GM19193 (cell line): ENCODE data around the gene FAM219B.
A peak's percentile ranks its signal among the peaks of the same experiment; 100 is the strongest.

Experiments
- POLR2A ChIP-seq: IDR thresholded peaks from 4 replicates; pipeline ENCODE4 v1.6.1; 2011; ENCODE audit not compliant: insufficient read depth, insufficient read length; ENCODE audit errors: extremely low read depth

The FAM219B gene

DNA sequence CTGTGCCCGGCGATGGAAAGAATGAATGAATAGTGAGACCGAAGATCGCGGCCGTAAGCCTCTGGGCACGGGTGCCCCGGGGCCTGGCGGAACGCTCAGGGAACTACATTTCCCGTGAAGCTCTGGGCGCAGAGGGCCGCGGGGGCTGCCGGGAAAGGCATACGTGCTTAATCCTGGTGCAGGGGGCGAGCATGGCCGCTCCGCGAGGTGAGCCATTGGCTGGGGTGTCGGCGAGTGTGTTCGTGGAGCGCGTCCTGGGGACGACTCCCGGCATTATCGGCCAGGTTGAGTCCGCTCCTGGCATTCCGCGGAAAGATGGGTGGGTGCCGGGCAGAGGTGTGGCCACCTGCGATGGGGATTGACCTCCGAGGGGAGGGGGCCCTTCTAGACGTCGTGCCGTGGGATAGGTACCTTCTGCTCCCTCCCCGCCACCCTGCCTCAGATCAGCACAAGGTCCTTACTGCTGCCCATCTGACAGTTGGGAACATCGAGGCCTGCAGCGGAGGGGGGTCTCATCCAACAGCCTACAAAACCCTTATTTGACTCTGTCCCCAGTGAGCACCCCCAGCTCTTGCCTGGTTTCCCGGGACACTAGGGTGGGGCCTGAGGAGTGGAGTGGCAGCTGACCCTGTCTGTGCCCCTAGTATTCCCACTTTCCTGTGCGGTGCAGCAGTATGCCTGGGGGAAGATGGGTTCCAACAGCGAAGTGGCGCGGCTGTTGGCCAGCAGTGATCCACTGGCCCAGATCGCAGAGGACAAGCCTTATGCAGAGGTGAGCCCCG, 16.6 kb downstream of the FAM219B start, which contains the start of gene MPI:
TSS of gene MPI (plus strand) at position 160 of the 782 bp plus-strand sequence. CDS start at position 192, 32 bp downstream.
- TF ChIP-seq POLR2A = peak; percentile 96

DNA sequence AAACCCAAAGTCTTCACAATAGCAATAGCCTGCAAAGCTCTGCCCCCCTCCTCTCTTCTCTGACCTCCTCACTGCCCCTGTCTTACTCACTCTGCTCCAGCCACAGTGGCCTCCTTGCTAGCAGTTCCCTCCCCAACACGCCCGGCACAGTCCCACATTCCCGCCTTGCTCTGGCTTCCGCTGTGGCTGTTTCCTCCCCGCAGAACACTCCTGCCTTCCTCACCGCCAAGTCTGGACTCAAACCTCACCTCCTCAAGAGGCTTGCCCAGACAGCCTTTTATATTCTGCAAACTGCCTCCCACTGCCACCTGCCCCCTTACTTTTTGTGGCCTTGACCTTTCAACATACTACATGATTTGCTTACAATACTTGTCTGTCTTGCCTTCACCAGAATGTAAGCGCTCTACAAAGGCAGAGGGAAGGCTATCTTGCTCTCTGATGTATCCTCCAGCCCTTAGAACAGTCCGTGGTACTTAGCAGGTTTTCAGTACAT, 17.2 kb downstream of the FAM219B start:
- TF ChIP-seq POLR2A = no peak

DNA sequence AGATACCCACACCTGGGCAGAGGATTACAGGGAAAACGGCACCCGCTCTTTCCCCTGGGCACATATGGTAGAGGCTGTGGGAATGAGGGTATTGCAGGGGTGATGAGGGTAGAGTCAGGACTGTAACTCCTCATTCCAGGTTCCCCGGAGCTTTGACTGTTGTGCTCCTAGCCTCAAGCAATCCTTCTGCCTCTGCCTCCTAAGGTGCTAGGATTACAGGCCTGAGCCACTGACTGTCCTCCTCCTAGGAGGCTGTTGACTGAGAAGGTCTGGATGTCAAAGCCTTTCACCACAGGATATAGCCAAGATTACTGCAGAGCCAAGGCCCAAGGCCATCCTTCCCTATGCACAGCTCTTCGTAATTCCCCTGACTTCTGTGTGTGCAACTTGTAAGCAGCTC, 17.9 kb downstream of the FAM219B start:
- TF ChIP-seq POLR2A = no peak

DNA sequence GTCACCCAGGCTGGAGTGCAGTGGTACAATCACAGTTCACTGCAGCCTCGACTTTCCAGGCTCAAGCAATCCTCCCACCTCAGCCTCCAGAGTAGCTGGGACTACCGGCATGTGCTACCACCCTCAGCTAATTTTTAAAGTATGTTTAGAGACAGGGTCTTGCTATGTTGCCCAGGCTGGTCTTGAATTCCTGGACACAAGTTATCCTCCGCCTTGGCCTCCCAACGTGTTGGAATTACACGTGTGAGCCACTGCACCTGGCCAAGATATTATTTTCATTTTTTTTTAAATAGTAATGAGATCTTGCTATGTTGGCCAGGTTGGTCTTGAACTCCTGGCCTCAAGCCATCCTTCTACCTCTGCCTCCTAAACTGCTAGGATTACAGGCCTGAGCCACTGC, 21.2 kb downstream of the FAM219B start:
- no peak for TF ChIP-seq POLR2A

DNA sequence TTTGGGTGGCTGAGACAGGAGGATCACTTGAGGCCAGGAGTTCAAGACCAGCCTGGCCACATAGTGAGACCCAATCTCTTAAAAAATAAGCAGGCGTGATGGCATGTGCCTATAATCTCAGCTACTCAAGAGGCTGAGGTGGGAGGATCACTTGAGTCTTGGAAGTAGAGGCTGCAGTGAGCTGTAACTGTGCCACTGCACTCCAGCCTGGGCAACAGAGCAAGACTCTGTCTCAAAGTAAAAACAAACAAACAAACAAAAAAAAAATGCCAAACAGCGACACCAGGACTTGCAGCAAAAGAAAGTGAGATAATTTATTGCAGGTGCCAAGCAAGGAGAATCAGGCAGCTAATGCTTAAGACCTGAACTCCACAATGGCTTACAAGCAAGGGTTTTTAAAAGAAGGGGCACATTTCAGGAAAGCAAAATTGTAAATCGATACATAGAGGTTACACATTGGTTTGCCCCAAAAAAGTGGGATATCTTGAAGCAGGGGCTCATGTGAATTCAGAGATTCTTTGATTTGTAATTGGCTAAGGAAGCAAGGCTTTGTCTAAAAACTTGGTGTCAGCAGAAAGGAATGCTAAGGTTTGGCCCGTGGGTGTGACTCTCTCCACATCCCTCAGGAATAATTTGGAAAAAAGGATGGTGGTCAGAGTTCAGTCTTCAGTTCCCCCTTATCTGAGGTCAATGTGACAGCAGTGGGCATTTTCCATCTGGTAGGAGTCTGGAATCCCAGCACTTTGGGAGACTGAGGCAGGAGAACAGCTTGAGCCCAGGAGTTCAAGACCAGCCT, 22.0 kb downstream of the FAM219B start:
- no peak for TF ChIP-seq POLR2A

DNA sequence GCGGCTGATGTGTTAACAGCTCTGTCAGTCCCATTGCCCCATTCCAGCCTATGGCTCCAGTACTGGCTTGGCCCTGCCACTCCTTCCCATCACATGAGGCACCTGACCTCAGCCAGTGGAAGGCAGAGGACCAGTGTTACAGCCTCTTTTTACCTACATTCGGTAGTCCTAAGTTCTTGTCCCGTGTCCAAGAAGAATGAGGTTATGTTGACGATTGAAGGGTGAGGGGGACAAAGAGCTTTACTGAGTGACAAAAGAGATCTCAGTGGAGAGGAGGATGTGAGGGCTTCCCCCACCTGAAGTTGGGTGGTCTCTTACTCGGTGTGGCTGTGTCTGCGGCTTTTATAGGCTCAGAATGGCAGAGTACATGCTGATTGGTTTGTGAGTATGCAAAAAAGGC, 24.1 kb downstream of the FAM219B start:
- no peak for TF ChIP-seq POLR2A

DNA sequence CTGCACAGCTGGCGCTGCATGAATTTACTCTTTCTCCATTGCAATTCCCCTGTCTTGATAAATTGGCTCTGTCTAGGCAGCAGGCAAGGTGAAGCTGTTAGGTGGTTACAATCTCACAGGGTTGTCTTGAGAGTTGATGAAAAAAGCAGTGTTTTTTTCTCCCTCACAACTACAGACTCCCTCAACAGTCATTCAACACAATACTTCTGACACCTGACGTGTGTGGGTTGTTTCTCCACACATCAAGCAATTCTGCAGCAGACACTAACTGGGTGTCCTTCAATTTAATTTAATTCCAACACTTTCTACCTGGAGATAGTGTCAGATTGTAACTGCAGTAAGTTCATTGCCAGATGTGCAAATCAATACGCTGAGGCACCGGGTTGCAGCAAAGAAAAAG, 28.4 kb downstream of the FAM219B start:
- no peak for TF ChIP-seq POLR2A

DNA sequence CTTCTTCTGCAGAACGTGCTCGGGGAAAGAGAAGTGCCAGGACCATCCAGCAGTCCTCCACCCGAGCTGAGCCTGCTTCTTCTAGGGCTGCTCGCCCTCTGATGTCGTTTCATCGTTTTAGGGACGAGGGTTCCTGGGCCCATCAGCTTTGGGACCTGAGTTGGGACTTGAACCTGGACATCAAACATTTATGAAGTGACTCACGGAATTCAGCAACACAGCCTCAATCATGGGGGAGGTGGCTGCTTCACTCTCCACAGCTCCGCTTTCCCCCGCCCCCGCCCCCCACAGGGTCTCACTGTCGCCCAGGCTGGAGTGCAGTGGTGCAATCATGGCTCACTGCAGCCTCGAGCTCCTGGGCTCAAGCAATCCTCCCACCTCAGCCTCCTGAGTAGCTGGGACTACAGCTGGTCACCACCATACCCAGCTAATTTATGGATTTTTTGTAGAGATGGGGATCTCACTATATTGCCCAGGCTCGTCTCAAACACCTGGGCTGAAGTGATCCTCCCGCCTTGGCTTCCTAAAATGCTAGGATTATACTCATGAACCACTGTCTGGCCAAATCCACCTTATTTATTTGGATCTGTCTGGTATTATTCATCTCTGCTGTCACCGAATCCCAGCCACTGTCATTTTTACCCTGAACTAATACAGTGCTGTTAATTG, 32.8 kb downstream of the FAM219B start:
- TF ChIP-seq POLR2A = no peak

DNA sequence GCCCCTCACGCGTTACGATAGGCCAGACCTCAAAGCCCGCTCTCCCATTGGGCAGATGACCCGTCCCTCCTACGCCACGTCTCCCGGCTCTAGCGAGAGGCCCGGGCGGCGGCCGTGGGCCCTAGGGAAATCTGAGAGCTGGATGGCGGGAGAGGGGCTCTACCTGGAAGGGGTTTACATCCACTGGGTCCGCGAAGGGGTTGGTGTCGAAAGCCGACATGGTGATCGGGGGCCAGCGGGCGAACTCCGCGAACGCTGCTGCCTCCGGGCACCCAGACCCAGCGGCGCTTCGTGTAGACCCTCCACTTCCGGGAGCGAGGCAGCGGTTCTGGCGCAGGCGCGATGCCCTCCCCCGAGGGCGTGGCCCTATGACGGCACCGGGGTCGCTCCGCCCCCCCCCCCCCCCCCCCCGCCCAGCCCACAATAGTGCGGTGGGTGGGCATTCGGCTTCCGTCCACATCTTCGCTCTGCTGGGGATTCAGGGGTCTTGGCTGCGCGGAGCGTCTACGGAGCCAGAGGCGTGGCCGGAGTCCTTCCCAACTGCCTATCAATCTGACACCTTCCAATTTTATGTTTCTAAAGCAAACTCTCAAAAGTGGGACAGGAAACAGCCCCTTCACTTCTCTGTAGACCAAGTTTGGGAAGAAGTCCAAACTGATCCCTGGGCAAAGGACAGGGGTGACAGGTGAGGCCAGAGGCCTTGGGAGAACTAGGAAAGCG, 33.5 kb downstream of the FAM219B start, which contains the start of gene SCAMP2:
TSS of gene SCAMP2 (minus strand) at position 330 of the 720 bp plus-strand sequence. CDS start at position 220, 110 bp downstream.
- peak; percentile 88 for TF ChIP-seq POLR2A

DNA sequence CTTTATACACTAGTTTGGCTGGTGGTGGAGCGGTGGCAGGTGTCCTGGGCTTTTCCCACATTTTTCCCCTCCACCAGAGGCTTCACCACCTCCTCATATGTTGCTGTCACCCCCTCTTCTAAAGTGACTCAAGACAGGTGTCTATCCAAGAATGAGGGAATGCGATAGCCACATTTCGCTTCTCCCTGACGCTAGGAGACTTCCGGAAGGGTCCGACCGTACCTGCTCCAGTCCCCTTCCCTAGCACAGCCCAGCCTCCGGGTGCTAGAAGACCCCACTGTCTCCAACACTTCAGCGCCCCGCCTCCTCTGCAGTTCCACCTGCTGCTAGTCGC, 34.0 kb downstream of the FAM219B start:
- no peak for TF ChIP-seq POLR2A

DNA sequence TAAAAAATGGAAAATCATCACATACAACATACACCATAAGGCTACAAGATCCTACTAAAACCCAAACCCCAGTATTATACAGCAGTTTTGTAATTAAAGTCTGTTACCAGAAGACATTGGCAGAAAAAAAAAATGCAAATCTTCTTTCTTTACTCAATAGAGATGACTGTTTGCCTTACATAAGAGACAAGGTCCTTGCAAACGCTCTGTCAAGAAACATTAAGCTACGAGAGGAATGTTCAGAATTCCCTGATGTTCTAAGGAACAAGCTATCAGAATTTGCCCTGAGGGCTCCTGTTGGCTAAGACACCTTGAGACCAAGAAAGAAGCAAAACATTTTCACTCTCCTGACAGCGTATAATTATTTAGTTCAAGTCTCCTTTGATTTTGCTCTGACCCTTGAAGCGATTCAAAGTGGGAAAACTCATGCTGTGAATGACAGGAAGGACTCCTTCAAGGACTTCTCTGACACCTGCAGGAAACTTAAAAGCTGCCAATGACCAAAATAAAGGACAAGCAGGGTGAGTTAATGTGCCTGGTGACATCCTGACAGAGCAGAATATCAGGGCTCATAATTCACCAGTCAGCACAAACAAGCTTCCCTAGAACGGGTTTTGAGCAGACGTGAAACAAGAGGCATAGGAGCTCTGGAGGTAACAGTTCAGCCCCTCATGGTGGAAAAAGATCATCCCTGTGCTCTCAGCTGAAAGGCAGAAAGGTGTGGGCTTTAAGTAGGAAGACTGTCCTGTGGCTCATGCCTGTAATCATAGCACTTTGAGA, 36.0 kb downstream of the FAM219B start:
- TF ChIP-seq POLR2A = no peak

DNA sequence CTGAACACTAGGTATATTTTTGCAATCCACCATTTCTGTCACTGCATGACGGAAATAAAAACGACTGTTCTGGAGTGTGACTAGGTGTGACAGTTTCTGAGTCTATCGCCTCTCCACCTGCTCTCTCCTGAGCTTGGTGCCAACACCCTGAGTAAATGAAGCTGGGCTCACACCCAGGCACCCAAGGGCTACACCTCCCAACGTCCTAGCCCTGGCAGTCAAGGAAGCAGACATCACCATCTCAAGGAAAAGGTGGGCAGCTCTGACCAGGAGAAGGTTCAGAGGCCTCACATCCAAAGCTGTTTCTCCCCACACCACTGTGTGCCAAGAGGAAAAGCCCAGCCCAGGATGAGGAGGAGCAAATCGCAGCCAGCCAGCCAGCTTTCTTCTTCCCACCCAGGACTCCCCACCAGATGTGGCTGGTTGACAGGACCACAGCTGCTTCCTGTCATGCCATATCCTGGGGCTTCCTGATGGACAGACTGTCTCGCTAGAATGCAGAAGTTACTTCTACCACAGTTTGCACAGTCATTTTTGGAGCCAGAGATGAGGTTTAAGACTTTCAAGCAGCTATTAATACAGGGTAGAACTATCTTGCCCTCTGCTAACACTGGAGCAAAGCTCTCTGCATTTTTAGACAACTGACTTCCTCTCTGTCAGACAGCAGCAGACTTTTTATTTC, 36.8 kb downstream of the FAM219B start:
- peak; percentile 47 for TF ChIP-seq POLR2A

DNA sequence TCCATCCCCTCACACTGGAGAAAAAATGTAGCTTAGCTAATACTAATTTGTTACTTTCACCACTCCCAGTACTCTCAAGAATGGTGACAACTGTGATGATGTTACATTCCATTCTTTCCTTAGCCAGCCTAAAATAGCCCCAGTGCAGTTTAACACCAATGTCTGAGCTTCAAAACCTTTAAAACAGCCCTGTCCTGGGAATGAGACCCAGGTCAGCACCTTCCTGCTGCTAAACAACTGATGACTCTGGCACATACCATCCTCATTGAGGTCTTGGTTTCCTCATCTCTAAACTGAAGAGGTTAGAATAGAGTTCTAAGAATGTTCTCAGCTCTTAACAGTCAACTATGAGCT, 37.3 kb downstream of the FAM219B start:
- TF ChIP-seq POLR2A = no peak

DNA sequence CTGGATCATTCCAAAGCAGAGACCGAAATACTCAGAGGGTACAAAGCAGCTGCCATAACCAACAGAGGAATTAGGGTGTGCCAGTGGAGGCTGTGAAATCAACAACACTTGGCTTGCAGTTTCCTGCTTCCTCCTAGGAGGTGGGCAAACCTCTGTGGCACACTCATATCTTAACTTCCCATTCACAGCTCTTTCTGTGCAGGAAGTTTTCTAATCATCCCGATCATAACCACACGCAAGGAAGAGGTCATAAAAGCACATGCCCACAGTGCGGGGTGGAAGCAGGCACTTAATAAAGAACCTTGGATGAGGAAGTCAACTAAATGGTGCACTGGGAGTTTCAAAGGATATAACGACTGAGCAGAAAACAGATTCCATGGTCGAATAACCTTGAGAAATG, 38.6 kb downstream of the FAM219B start:
- no peak for TF ChIP-seq POLR2A

DNA sequence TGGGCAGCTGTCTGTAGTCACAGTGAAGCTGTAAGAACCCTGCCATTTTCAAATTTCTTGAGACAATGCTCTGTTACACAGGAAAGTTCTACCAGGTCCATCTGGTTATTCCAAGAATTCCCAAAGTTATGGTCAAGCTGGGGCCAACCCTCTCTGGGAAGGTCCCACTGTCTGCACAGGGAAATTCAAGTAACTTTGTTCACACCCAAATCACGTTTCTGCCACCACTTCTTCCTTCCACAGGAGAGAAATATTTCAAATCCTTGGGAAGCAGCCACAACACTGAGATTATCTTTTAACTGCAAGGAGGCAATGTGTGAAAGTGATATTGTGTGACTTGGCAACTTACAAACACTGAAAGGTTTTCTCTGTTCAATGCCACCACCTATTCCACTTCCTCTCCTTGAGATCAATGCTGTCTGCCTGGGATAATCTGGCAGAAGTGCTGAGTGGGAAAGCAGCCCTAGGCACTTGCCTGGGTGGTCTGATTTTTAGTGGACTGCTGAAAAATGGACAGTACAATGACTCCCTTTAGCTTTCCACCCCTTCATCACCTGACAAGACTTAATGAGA, 39.1 kb downstream of the FAM219B start:
- no peak for TF ChIP-seq POLR2A
